ENCODE results near the gene PROCA1.
"Not testable (repeated sequence)": the region's sequence is repeated elsewhere in the genome, so short reads cannot be mapped to it uniquely, and the experiment has no call there.

Gene PROCA1

GRCh38 chr17:28661635-28662526 lies 49.8 kb downstream of the PROCA1 start, which contains the start of the genes SDF2 and SUPT6H:
SDF2 (minus strand) TSS chr17:28661906; CDS start chr17:28661876, 30 bp downstream.
SUPT6H (plus strand) TSS chr17:28662205; CDS start chr17:28673402, 11,197 bp downstream.
- peak; percentile 97 for DNase-seq

- not testable (repeated sequence) for DNase-seq
These were observed 52.2 kb downstream of the PROCA1 start for GRCh38 chr17:28659497-28659881.

GRCh38 chr17:28658766-28659496 lies 52.8 kb downstream of the PROCA1 start:
- DNase-seq, result not testable (repeated sequence)

DNA sequence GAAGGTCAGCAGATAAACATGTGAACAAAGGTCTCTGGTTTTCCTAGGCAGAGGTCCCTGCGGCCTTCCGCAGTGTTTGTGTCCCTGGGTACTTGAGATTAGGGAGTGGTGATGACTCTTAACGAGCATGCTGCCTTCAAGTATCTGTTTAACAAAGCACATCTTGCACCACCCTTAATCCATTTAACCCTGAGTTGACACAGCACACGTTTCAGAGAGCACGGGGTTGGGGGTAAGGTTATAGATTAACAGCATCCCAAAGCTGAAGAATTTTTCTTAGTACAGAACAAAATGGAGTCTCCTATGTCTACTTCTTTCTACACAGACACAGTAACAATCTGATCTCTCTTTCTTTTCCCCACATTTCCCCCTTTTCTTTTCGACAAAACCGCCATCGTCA lies 53.3 kb downstream of the PROCA1 start:
- not testable (repeated sequence) for DNase-seq

- no peak for DNase-seq
These were observed 53.9 kb downstream of the PROCA1 start for GRCh38 chr17:28657756-28658155.

- no peak for DNase-seq
These were observed 56.5 kb downstream of the PROCA1 start for GRCh38 chr17:28655160-28655559.

Data from activated naive CD4-positive, alpha-beta T cell treated with Interleukin-2 at 50 U/mL for 16 hours (primary cell).